NCI-H345 treated with DMSO at 0.1 percent for 48 hours (cell line): ENCODE measurements around the gene MSH2.
"Not testable (repeated sequence)": the region's sequence is repeated elsewhere in the genome, so short reads cannot be mapped to it uniquely, and the experiment has no call there.

Experiments
- DNase-seq: peaks from one replicate; lab custom pipeline; 2025; ENCODE audit not compliant: unreplicated experiment; lab: John Stamatoyannopoulos, UW

The MSH2 gene

DNA sequence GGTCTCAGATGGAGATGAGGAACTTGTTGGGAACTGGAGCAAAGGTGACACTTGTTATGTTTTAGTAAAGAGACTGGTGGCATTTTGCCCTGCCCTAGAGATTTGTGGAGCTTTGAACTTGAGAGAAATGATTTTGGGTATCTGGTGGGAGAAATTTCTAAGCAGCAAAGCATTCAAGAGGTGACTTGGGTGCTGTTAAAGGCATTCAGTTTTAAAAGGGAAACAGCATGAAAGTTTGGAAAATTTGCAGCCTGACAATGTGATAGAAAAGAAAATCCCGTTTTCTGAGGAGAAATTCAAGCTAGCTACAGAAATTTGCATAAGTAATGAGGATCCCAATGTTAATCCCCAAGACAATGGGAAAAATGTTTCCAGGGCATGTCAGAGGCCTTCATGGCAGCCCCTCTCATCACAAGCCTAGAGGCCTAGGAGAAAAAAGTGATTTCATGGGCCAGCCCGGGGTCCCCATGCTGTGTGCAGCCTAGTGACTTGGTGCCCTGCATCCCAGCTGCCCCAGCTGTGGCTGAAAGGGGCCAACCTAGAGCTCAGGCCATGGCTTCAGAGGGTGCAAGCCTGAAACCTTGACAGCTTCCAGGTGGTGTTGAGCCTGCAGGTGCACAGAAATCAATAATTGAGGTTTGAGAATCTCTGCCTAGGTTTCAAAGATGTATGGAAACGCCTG, 3.8 kb downstream of the MSH2 start:
- not testable (repeated sequence) for DNase-seq

DNA sequence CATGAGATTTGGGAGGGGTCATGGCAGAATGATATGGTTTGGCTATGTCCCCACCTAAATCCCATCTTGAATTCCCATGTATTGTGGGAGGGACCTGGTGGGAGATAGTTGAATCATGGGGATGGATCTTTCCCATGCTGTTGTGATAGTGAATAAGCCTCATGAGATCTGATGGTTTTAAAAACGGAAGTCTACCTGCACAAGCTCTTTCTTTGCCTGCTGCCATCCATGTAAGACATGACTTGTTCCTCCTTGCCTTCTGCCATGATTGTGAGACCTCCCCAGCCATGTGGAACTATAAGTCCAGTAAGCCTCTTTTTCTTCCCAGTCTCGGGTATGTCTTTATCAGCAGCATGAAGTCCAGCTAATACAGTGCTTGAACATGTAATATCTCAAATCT, 5.0 kb downstream of the MSH2 start:
- DNase-seq, result not testable (repeated sequence)

DNA sequence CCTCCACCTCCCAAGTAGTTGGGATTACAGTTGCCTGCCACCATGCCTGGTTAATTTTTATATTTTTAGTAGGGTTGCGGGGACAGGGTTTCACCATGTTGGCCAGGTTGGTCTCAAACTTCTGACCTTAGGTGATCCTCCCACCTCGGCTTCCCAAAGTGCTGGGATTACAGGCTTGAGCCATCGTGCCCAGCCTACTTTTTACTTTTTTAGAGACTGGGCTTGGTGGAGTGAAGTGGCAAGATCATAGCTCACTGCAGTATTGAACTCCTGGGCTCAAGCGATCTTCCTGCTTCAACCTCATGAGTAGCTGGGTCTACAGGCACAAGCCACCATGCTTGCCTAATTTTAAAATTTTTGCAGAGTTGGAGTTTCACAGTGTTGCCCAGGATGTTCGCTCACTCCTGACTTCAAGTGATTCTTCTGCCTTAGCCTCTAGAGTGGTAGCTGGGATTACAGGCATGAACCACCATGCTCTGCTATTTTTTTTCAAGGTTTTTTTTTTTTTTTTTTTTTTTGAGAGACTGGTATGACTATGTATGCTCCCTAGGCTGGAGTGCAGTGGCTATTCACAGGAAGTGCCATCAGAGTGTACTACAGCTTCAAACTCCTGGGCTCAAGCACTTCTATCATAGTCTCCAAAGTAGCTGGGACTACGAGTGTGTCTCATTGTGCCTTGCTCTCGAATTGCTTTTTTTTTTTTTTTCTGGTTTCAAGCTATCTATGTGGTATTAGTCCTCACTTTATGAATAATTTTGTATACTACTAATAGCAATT, 11.9 kb downstream of the MSH2 start:
- no peak for DNase-seq

DNA sequence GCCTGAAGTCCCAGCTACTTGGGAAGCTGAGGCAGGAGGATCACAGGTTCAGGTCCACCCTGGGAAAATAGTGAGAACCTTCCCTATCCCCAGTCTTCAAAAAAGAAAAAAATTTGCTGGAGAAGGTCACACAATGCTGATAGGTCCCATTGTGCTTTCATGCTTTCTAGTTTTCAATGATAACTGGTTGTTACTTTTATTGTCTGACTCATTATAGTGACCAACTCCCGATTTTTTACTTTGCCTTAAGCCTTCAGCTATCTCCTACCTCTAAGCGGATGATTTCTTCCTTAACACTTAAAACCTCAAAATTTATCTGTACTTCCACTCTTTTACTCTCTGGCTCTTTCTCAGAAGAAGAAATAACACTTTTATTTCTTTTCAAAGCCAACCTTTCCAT, 17.3 kb downstream of the MSH2 start:
- no peak for DNase-seq

DNA sequence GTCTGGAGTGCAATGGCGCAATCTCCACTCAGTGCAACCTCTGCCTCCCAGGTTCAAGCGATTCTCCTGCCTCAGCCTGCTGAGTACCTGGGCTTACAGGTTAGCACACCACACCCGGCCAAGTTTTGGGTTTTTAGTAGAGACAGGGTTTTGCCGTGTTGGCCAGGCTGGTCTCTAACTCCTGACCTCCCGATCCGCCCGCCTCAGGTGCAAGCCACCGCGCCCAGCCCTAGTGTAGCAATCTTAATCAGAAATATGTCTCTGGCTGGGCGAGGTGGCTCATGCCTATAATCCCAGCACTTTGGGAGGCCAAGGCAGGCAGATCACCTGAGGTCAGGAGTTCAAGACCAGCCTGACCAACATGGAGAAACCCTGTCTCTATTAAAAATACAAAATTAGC, 17.7 kb downstream of the MSH2 start:
- DNase-seq, result not testable (repeated sequence)

DNA sequence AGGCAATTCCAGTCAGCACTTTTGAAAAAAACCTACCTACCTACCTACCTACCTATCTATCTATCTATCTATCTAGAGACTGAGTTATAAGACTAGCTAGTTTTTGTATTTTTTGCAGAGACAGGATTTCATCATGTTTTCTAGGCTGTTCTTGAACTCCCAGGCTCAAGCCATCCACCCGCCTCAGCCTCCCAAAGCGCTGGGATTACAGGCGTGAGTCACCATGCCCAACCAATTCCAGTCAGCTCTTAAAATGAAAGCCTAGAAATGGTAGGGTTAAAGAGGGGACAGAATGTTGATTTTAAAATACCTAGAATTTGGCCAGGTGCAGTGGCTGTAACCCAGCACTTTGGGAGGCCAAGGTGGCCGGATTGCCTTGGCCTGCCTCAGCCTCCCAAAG, 19.1 kb downstream of the MSH2 start:
- DNase-seq, result no peak

DNA sequence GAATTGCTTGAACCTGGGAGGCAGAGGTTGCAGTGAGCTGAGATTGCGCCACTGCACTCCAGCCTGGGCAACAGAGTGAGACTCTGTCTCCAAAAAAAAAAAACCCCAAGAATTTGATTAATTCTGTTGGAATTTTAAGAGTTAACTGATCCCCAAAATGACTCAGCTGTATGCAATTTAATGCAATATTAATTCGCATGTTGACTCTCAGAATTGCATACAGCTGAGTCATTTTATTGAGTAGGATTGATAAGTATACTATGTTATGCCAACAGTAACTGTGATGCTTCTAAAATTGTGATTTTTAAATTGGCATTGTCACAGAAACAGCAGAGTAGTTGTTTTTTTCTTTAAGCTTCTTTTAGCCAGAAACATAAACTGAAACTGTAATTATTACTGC, 19.6 kb downstream of the MSH2 start:
- DNase-seq, result no peak

DNA sequence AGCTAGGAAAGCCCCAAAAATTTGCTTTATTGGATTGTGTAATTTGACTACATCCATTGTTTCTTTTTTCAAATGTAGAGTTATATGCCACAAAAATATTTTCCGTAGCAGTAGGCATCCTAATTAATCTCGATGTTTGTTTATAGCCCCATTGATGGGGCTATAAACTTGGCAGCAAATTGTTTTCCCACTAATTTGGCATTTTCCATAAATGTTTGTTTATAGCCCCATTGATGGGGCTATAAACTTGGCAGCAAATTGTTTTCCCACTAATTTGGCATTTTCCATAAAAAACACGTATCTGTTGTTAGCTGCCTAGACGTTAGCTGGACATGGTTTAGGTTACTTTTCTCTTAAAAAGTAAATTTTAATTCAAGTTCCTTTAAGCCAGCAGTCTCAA, 23.8 kb downstream of the MSH2 start:
- no peak for DNase-seq

DNA sequence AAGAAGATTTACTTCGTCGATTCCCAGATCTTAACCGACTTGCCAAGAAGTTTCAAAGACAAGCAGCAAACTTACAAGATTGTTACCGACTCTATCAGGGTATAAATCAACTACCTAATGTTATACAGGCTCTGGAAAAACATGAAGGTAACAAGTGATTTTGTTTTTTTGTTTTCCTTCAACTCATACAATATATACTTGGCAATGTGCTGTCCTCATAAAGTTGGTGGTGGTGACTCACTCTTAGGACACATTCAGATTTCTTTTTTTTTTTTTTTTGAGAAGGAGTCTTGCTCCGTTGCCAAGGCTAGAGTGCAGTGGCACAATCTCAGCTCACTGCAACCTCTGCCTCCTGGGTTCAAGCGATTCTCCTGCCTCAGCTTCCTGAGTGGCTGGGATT, 26.8 kb downstream of the MSH2 start:
- no peak for DNase-seq

DNA sequence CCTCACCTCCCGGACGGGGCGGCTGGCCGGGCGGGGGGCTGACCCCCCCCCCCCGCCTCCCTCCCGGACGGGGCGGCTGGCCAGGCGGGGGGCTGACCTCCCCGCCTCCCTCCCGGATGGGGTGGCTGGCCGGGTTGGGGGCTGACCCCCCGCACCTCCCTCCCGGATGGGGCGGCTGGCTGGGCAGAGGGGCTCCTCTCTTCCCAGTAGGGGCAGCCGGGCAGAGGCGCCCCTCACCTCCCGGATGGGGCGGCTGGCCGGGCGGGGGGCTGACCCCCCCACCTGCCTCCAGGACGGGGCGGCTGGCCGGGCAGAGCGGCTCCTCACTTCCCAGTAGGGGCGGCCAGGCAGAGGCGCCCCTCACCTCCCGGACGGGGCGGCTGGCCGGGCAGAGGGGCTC, 30.1 kb downstream of the MSH2 start:
- DNase-seq, result not testable (repeated sequence)

DNA sequence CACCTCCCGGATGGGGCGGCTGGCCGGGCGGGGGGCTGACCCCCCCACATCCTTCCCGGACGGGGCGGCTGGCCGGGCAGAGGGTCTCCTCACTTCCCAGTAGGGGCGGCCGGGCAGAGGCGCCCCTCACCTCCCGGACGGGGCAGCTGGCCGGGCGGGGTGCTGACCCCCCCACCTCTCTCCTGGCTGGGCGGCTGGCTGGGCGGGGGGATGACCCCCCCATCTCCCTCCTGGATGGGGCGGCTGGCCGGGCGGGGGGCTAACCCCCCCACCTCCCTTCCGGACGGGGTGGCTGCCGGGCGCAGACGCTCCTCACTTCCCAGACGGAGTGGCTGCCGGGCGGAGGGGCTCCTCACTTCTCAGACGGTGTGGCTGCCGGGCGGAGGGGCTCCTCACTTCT, 30.5 kb downstream of the MSH2 start:
- DNase-seq, result not testable (repeated sequence)

DNA sequence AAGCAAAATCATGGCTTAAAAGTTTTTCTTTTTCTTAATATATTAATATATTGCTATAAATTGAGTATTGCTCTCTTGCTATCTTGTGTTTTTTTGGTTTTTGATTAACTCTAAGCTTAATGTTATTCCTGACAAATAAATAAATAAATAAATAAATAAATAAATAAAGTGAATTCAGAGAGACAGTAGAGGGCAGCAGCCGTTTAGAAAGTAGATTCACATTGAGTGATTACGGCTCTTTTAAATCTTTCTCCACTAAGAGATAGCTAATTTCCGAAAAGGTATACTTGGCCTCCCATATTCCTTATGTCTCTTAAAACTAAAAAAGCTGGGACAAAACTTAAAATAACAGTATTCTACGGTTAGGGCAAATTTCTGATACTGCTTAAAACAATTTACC, 34.3 kb downstream of the MSH2 start:
- DNase-seq, result no peak

DNA sequence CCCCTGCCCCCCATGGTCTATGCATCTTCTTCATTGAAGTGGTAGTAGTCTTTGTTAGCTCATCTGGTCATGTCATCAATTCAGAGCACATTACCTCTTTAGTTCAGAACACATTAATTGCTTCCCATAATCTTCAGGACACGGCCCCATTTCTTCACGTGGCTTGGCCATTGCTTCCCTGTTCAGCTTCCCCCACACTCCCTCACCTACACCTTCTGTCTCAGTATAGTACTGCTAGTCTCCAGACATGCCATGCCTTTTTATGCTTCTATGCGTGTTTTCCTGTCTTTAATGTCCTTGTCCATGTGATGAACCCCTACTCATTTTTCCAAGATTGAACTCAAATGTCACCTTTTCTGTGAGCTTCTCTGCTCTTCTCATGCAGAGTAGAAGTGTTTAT, 35.1 kb downstream of the MSH2 start:
- no peak for DNase-seq

DNA sequence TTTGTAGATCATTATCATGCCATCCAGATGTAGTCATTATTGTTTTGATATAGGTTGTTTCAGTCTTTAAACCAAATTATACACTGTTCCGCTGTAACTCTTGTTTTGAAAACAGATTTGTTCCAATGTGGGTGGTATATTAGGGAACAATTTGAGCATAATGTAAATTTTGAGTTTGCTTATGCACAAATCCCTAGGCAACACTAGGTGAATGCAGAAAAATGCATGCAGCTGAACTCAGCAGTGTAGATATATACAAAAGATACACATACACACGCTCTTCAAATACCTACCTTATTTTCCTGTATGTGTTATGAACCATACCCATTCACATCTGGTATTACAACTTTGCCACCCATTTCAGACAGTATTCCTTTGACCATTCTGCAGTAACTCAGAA, 35.8 kb downstream of the MSH2 start:
- no peak for DNase-seq

DNA sequence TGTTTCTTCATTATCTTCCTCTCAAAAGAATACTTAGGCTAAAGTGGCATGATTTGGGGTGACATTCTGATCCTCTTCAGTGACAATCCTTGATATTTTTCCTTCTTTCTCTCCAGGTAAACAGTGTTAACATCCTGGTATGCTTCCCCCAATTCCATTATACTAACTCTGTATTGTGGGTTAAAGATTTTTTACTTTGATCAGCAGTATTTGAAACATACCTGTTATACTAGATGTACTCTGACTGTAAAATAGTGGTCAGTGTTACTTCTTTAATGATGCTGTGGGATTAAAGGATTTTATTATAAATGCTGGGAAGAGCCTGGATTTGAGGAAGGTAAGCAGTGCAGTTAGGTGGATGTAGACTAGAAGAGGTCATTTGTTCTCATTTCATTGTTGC, 48.8 kb downstream of the MSH2 start:
- no peak for DNase-seq

DNA sequence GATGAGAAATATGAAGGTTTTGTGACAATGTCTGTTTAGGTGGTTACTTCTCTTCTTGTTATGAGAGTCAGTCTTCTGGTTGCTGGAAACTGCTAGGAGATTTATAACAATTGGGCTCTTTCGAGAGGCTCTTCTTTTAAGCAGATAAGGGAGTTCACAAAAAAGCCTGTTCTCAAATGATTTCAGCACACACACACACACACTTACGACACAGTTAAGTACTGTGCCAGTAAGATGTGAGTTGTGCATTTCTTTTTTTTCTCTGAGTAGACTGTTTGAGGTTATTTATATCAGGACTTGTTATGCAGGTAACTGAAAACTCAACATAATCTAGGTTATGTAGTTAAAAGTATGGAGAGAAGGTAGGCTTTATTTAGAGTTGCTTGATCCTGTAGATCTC, 49.8 kb downstream of the MSH2 start:
- no peak for DNase-seq

DNA sequence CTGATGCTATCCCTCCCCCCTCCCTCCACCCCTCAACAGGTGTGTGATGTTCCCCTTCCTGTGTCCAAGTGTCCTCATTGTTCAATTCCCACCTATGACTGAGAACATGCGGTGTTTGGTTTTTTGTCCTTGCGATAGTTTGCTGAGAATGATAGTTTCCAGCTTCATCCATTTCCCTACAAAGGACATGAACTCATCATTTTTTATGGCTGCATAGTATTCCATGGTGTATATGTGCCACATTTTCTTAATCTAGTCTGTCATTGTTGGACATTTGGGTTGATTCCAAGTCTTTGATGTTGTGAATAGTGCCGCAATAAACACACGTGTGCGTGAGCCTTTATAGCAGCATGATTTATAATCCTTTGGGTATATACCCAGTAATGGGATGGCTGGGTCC, 51.9 kb downstream of the MSH2 start:
- not testable (repeated sequence) for DNase-seq

DNA sequence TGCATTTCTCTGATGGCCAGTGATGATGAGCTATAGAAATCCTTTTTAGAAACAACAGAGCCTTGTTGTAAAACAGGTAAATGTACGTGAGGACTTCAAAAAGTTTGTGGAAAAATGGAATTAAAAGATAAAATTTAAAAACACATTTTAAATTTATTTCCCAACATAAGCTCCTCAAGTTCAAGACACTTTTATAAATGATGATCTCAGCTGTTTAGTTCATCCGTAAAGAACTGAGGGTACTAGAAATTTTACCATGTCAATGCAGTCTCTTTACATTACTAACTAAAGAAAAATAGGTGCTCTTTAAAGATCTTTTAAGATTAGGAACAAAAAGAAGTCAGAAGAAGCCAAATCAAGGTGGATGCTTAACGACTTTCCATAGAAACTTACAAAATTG, 52.5 kb downstream of the MSH2 start:
- no peak for DNase-seq

DNA sequence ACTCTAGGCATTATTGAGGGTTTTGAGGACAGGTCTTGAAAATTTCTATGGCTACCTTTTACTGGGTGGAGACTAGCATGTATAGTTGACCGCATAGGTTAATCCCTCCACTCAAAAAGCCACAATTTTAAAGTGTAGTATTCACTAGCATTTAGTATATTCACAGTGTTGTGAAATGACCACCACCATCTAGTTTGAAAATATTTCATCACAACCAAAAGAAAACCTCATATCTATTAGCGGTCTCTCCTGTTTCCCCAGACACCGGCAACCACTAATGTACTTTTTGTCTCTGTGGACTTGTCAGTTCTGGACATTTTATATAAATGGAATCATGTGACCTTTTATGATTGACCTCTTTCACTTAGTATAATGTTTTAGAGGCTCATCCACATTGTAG, 53.9 kb downstream of the MSH2 start:
- no peak for DNase-seq

DNA sequence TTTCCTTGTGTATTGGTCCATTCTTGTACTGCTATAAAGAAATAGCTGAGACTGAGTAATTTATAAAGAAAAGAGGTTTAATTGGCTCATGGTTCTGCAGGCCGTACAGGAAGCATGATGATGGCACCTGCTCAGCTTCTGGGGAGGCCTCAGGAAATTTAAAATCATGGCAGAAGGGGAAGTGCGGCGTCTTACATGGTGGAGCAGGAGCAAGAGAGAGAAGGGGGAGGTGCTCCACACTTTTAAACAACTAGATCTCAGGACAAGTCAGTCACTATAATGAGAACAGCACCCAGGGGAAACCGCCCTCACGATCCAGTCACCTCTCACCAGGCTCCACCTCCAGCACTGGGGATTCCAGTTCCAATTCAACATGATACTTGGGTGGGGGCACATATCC, 54.3 kb downstream of the MSH2 start:
- DNase-seq, result no peak

DNA sequence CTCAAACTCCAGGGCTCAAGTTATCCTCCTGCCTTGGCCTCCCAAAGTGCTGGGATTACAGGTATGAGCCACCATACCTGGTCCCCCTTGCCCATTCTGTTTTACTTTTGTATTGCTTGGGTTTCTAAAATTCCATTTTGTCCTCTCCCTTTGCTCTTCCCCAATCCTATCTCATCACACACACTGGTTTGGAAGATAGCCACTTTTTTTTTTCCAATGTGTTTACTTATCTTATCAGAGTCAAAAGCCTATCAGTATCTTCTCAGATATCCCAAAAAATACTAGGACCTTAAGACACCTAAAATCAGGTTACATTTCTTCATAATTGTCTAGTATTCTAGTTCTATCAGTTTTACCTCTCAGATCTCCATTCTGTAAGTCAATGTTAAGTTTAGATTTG, 56.1 kb downstream of the MSH2 start:
- DNase-seq, result no peak

DNA sequence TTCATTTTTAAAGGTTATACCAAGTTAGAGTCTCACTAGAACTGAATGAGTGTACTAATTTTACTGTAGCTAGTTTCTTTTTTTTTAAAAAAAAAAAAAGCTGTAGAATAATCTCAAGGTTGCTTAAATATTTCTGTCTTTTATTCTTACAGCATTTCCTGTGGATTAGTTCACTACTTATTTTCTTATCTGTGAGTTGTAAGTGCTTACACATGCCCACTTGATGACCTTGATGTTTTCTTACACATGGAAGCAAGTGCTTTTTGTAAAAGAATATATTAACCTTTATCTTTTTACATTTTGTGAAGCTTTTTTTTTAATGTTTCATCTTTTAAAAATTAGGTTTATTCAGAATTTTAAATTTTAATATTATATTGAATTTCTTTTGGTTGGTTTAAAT, 57.8 kb downstream of the MSH2 start:
- DNase-seq, result no peak
